K562 (cell line): ENCODE data around the gene STARD6. TPM values are rescaled to one million over a fixed set of nuclear protein-coding genes. Genes with fewer than 3 reads are reported as not detected.
"Not testable (repeated sequence)": the region's sequence is repeated elsewhere in the genome, so short reads cannot be mapped to it uniquely, and the experiment has no call there.

Source experiments
- ATAC-seq: fragments of 200-7000 bp; cut with Tn5 transposase; 3 replicates; pipeline ENCODE4 v1.9.1; 2020; ENCODE audit warnings: moderate library complexity
- BruUV-seq: library from RNA; stranded (reverse); fragments of 400-500 nt; replicated peaks from 2 replicates; lab custom pipeline; 2021; lab: Mats Ljungman, UMichigan
- CTCF ChIA-PET: fragments of 300-600 bp; formaldehyde crosslinking; extraction: SDS; loops from one replicate; lab custom pipeline; 2021; ENCODE audit warnings: low intra/inter-chr PET ratio; lab: Yijun Ruan, JAX
- POLR2A ChIA-PET: fragments of 300-600, 350-650 bp; sonication (Branson Sonifier 250); formaldehyde crosslinking; extraction: SDS; loops from one replicate; lab custom pipeline; 2021; ENCODE audit warnings: antibody characterized with exemption, inconsistent platforms; lab: Yijun Ruan, JAX
- DNase-seq, 4 experiments: peaks; one replicate each; pipeline versions ENCODE4 v3.0.0 to v3.0.0-alpha.2; 2011 to 2018; ENCODE audit warnings: low spot score in 3 of 4, mixed read lengths in 3 of 4; ENCODE audit errors: extremely low read depth in 1 of 4
- FAIRE-seq: peaks from 2 replicates; lab custom pipeline; 2011; peaks lifted over from hg19 to GRCh38; lab: Jason Lieb, UNC
- H2AFZ ChIP-seq: 2 replicates; pipeline ENCODE4 v1.6.0; 2011; ENCODE audit warnings: low read depth, low read length, control low read depth, inconsistent platforms
- H3K27ac ChIP-seq: fragments of 200-600 bp; 3 replicates; pipeline ENCODE4 v1.8.0; 2011; ENCODE audit warnings: low read depth, mild to moderate bottlenecking, control low read depth, inconsistent platforms, low read length, moderate library complexity, mixed read lengths; ENCODE audit errors: extremely low read depth
- H3K27me3 ChIP-seq, 2 experiments: fragments of 300-600 bp in 1 of 2; 2 replicates in 1 of 2; 3 replicates in 1 of 2; pipeline versions ENCODE4 v1.6.0 to v1.8.0; 2011; ENCODE audit warnings: inconsistent platforms in 2 of 2, low read length in 2 of 2, mild to moderate bottlenecking in 1 of 2, mixed read lengths in 1 of 2, moderate library complexity in 1 of 2; ENCODE audit not compliant: control insufficient read depth in 2 of 2, insufficient read depth in 2 of 2
- H3K36me3 ChIP-seq: fragments of 300-600 bp; 3 replicates; pipeline ENCODE4 v1.8.0; 2011; ENCODE audit warnings: mild to moderate bottlenecking, low read length, inconsistent platforms; ENCODE audit not compliant: control insufficient read depth, insufficient read depth
- H3K4me1 ChIP-seq, 2 experiments: fragments of 200-600 bp in 1 of 2; replicated peaks in 1 of 2; 2 replicates in 1 of 2; 3 replicates in 1 of 2; pipeline versions ENCODE4 v1.5.1 to v1.8.0; 2011; ENCODE audit warnings: inconsistent platforms in 2 of 2, low read length in 2 of 2, mild to moderate bottlenecking in 1 of 2, mixed read lengths in 1 of 2, moderate library complexity in 1 of 2; ENCODE audit not compliant: control insufficient read depth in 2 of 2, insufficient read depth in 2 of 2
- H3K4me2 ChIP-seq: 2 replicates; pipeline ENCODE4 v1.6.1; 2011; ENCODE audit warnings: low read length, control low read depth, inconsistent platforms, mixed read lengths; ENCODE audit not compliant: insufficient read depth
- H3K4me3 ChIP-seq: fragments of 200-600 bp; sonication (generic), shearing (Covaris generic); 2 replicates; pipeline ENCODE4 v1.5.1; 2016; ENCODE audit warnings: control low read depth, inconsistent platforms
- H3K79me2 ChIP-seq: fragments of 200-600 bp; 3 replicates; pipeline ENCODE4 v1.8.0; 2011; ENCODE audit warnings: low read length, inconsistent platforms; ENCODE audit not compliant: control insufficient read depth, insufficient read depth
- H3K9ac ChIP-seq, 2 experiments: 2 replicates each; pipeline versions ENCODE4 v1.6.0 to v1.6.1; 2011; ENCODE audit warnings: low read depth in 2 of 2, low read length in 2 of 2, control low read depth in 1 of 2, inconsistent platforms in 1 of 2, mild to moderate bottlenecking in 1 of 2, mixed read lengths in 1 of 2; ENCODE audit not compliant: insufficient read depth in 1 of 2
- H3K9me1 ChIP-seq: one replicate; pipeline ENCODE4 v1.6.0; 2011; ENCODE audit warnings: inconsistent platforms, mild to moderate bottlenecking, low read length, moderate library complexity; ENCODE audit not compliant: control insufficient read depth, insufficient read depth
- H3K9me3 ChIP-seq: replicated peaks from 2 replicates; pipeline ENCODE4 v1.5.1; 2011; ENCODE audit warnings: low read depth, low read length, inconsistent platforms; ENCODE audit not compliant: control insufficient read depth, insufficient read depth
- H4K20me1 ChIP-seq: replicated peaks from 2 replicates; pipeline ENCODE4 v1.6.1; 2011; ENCODE audit warnings: low read length, inconsistent platforms, mixed read lengths; ENCODE audit not compliant: control insufficient read depth, insufficient read depth
- CCAR2 ChIP-seq: fragments of 200-400 bp; formaldehyde crosslinking; IDR thresholded peaks from 2 replicates; pipeline ENCODE4 v1.6.1; 2017; ENCODE audit warnings: mild to moderate bottlenecking, low read depth, low read length
- CHCHD3 ChIP-seq: fragments of 250-450 bp; sonication (Bioruptor Pico); IDR thresholded peaks from 2 replicates; pipeline ENCODE4 v2.1.2; 2022; ENCODE audit warnings: mild to moderate bottlenecking
- FOXA3 ChIP-seq, 2 experiments: fragments of 450-650 bp in 1 of 2; sonication (generic) in 1 of 2; formaldehyde crosslinking; IDR thresholded peaks in 1 of 2; conservative IDR thresholded peaks in 1 of 2; 2 replicates each; pipeline versions ENCODE4 v1.4.0 to v1.8.0; 2020 to 2022; ENCODE audit warnings: mild to moderate bottlenecking in 2 of 2, missing genetic modification reagents in 1 of 2
- HNRNPK ChIP-seq: fragments of 200-400 bp; formaldehyde crosslinking; IDR thresholded peaks from one replicate; pipeline ENCODE4 v1.6.1; 2018; ENCODE audit warnings: mild to moderate bottlenecking, low read depth, low read length; ENCODE audit not compliant: poor library complexity, severe bottlenecking
- JUNB ChIP-seq: fragments of 450-650 bp; formaldehyde crosslinking; conservative IDR thresholded peaks from 2 replicates; pipeline ENCODE4 v1.4.0; 2020; ENCODE audit warnings: mild to moderate bottlenecking
- MCM7 ChIP-seq, 2 experiments: fragments of 450-650 bp; IDR thresholded peaks; 2 replicates each; pipeline ENCODE4 v1.6.1; 2016 to 2018
- ZFP36 ChIP-seq: fragments of 150-350 bp; IDR thresholded peaks from 2 replicates; pipeline ENCODE4 v1.6.1; 2018; ENCODE audit warnings: low read length, low read depth; ENCODE audit not compliant: partially characterized antibody
- ZFX ChIP-seq: sonication (generic); formaldehyde crosslinking; IDR thresholded peaks from 2 replicates; pipeline ENCODE4 v1.8.0; 2022; ENCODE audit warnings: mild to moderate bottlenecking, missing genetic modification reagents, moderate library complexity
- ZNF444 ChIP-seq: fragments of 250-450 bp; sonication (Bioruptor Pico); IDR thresholded peaks from 2 replicates; pipeline ENCODE4 v1.4.0; 2020; ENCODE audit warnings: mild to moderate bottlenecking, moderate library complexity
- WGBS: fragments of 100-300 bp; shearing (Covaris generic); methylation state at CpG from one replicate; pipeline ENCODE4 v1.1.6; 2016; ENCODE audit warnings: low coverage, mixed read lengths; ENCODE audit not compliant: insufficient coverage; ENCODE audit errors: missing lambda C conversion rate; 5-methylcytosine and 5-hydroxymethylcytosine counted together
- in situ Hi-C: fragments of 300-500 bp; cut with MboI; formaldehyde crosslinking; loops from 4 replicates; pipeline ENCODE4 v1.15.0; 2018; ENCODE audit warnings: inconsistent platforms, mixed read lengths
- intact Hi-C: fragments of 100-400 bp; cut with micrococcal nuclease; formaldehyde crosslinking; loops from 2 replicates; pipeline ENCODE4 v1.14.2; 2022
- polyA plus RNA-seq, 8 experiments: library from polyadenylated mRNA; depleted of rRNA in 4 of 8; stranded (reverse) in 5 of 8; unstranded in 3 of 8; fragments of >200 nt; fragmentation: Nextera tagmentation in 2 of 8; fragmentation: Illumina TruSeq in 1 of 8; extraction: Ambion mirVana in 2 of 8; extraction: Trizol in 1 of 8; gene quantifications; 2 replicates each; pipeline versions ENCODE4 v1.2.1 to v1.2.3, GENCODE V29; 2011 to 2014; ENCODE audit warnings: inconsistent platforms in 1 of 8, missing spikeins in 1 of 8
- total RNA-seq, 7 experiments: library from RNA; depleted of rRNA in 6 of 7; stranded (reverse); fragments of >200 nt in 6 of 7; fragmentation: Illumina TruSeq in 2 of 7; extraction: Trizol in 2 of 7; gene quantifications; 2 replicates each; pipeline versions ENCODE4 v1.2.1 to v1.2.3, GENCODE V29; 2011 to 2021; ENCODE audit warnings: low replicate concordance in 1 of 7
- TF ChIP-seq, protein P1 (sequence below): fragments of 250-450 bp; sonication (Bioruptor Pico); IDR thresholded peaks from 2 replicates; pipeline ENCODE4 v1.8.0; 2021; ENCODE audit warnings: moderate library complexity, mild to moderate bottlenecking, inconsistent platforms
- TF ChIP-seq, protein P2 (sequence below): fragments of 450-650 bp; IDR thresholded peaks from 2 replicates; pipeline ENCODE4 v1.6.1; 2016; ENCODE audit warnings: low read depth, mild to moderate bottlenecking, moderate library complexity

STARD6 gene
- total and polyA plus RNA-seq, 9 of the 15 experiments (the other 6 are each of a cell fraction or from before 2014, with no cell fraction given) = 0.11 to 0.15 TPM; not detected in 7

DNA sequence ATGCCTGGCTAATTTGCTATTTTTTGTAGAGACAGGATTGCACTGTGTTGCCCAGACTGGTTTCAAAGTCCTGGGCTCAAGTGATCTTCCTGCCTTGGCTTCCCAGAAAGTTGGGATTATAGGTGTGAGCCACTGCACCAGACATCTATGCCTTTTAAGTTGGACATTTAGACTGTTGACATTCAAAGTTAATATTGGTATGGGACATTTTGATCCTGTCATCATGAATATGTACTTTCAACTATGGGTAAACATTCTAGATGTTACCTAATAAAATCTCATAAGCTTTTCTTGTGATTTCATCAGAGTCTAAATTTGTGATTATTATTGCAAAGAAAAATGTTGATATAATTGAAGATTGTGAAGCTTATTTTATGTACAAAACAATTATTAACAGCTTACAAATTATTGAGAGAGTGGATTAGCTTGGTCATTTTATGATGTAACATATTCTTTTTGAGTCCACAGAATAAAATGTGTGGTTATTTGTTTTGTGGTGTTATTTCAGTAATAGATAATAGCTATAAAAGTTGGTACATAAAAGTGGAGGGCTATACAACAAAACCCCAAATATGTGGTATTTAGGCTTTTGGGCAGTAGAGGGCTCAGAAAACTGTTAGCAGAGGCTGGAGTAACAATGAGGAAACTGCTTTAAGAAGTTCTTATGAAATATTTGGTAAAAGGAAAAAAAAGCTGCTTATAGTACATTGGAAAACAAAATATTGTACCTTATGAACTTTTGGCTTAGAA, 41.4 kb downstream of the STARD6 start (continued):
- TF ChIP-seq HNRNPK = no peak
- no peak for TF ChIP-seq ZNF444 (CRISPR knock-in tag)
- TF ChIP-seq CHCHD3 (CRISPR knock-in tag) = no peak
- TF ChIP-seq, protein P1, sequence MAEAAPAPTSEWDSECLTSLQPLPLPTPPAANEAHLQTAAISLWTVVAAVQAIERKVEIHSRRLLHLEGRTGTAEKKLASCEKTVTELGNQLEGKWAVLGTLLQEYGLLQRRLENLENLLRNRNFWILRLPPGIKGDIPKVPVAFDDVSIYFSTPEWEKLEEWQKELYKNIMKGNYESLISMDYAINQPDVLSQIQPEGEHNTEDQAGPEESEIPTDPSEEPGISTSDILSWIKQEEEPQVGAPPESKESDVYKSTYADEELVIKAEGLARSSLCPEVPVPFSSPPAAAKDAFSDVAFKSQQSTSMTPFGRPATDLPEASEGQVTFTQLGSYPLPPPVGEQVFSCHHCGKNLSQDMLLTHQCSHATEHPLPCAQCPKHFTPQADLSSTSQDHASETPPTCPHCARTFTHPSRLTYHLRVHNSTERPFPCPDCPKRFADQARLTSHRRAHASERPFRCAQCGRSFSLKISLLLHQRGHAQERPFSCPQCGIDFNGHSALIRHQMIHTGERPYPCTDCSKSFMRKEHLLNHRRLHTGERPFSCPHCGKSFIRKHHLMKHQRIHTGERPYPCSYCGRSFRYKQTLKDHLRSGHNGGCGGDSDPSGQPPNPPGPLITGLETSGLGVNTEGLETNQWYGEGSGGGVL = no peak
- TF ChIP-seq, protein P2, sequence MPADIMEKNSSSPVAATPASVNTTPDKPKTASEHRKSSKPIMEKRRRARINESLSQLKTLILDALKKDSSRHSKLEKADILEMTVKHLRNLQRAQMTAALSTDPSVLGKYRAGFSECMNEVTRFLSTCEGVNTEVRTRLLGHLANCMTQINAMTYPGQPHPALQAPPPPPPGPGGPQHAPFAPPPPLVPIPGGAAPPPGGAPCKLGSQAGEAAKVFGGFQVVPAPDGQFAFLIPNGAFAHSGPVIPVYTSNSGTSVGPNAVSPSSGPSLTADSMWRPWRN = no peak
- no peak for TF ChIP-seq ZFX
- no peak for TF ChIP-seq FOXA3 (CRISPR knock-in tag; conservative IDR thresholded peaks at IDR 0.05 in 1 of 2, IDR thresholded peaks at IDR 0.05 in 1 of 2)
- no peak for TF ChIP-seq MCM7 (IDR thresholded peaks at IDR 0.05)
- TF ChIP-seq ZFP36 = no peak
- no peak for TF ChIP-seq CCAR2
- TF ChIP-seq JUNB (CRISPR knock-in tag) = no peak

DNA sequence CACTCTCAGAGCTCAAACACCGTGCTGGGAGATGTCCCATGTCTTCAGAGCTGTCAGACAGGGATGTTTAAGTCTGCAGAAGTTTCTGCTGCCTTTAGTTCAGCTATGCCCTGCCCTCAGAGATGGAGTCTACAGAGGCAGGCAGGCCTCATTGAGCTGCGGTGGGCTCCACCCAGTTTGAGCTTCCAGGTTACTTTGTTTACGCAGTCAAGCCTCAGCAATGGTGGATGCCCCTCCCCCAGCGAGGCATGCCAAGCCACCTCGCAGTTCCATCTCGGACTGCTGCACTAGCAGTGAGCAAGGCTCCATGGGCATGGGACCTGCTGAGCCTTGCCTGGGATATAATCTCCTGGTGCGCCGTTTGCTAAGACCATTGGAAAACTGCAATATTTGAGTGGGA, 48.1 kb downstream of the STARD6 start:
- DNase-seq, H3K36me3 ChIP-seq, ATAC-seq, H3K4me3 ChIP-seq, H3K79me2 ChIP-seq, CTCF ChIA-PET, H3K4me2 ChIP-seq, H3K9me1 ChIP-seq, H4K20me1 ChIP-seq, H3K27me3 ChIP-seq, FAIRE-seq, H3K9me3 ChIP-seq, H2AFZ ChIP-seq, H3K9ac ChIP-seq, in situ Hi-C loops, H3K27ac ChIP-seq, BruUV-seq, intact Hi-C loops, H3K4me1 ChIP-seq: not testable (repeated sequence)
- POLR2A ChIA-PET = interaction anchor here (0.6 to 1.9 kb wide), 3 partner anchors 11 to 21 kb away, joined by 3 to 5 read pairs (median 4); no protein-coding TSS in a partner anchor
- WGBS = 0% methylated on average over 5 of the region's 8 CpGs
